CMK (cell line): Measurements from ENCODE around the gene SELENON.

Source experiments
- DNase-seq: peaks from one replicate; pipeline ENCODE4 v3.0.0-alpha.2; 2010; ENCODE audit warnings: low read depth

SELENON gene

DNA sequence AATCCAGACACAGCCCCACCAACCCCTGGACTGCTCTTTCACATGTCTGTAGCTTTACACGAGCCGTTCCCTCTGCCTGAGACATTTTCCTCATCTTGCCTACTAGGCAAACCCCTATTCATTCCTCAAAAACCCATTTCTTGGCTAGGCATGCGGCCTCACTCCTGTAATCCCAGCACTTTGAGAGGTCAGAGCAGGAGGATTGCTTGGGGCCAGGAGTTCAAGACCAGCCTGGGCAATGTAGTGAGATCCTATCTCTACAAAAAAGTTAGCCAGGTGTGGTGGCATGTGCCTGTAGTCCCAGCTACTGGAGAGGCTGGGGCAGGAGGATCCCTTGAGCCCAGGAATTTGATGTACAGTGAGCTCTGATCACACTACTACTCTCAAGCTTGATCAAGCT lies 64.4 kb downstream of the SELENON start:
- DNase-seq, result no peak

DNA sequence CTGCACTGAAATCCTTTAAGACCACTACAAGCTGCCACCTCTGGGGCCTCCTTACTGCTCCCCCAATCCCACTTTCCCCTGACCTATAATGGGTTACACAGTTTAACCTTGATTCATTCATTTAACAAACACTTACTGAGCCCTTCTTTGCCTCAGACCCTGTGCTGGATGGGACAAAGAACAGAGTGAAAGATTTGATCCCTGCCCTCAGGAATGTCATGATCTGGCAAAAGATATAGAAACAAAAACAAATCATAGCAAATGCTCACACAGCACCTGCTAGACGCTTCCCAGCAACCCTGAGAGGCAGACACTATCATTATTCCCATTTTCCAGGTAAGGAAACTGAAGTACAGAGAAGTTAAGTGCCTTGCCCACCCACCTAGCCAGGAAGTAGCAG lies 66.3 kb downstream of the SELENON start:
- no peak for DNase-seq

DNA sequence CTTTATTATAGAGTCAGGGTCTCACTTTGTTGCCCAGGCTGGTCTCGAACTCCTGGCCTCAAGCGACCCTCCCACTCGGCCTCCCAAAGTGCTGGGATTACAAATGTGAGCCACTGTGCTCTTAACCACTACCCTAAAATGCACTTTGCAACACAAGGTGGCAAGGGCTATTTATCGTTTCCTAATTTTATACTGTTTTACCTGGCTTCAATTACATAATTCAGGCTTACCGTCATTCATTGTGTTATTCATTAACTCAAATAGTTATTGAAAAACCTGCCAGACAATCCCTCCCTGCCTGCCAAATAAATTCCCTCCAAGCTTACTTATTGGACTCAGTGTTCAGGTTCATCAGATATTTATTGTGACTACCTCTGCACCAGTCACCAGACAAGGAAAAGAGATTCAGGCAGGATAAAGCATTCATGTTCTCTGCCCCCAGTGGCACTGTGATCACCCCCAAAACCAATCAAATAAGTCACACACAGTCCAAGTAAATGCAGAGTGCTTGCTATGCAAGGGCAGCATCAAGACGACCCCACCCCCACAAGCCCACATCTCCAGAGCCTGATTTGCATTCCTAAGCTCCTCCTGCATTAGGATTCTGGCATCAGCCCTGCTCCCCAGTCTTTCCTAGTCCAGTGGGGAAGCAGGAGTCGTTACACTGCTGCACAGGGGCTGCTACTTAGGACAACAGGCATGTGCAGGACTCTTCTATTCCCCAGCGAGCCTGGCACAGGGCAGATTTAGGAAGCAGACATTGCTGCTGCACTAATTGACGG lies 67.4 kb downstream of the SELENON start:
- DNase-seq, result no peak
